Brain microvascular endothelial cell (primary cell): Measurements from ENCODE around the gene TBC1D22B.

ENCODE experiments used
- DNase-seq: peaks from one replicate; pipeline ENCODE4 v3.0.0-alpha.2; 2020
- H3K27ac ChIP-seq: fragments of 250-450 bp; sonication (Bioruptor Pico); 2 replicates; pipeline ENCODE4 v1.5.1; 2020; ENCODE audit warnings: mild to moderate bottlenecking, moderate library complexity
- H3K27me3 ChIP-seq: fragments of 250-450 bp; sonication (Bioruptor Pico); replicated peaks from 2 replicates; pipeline ENCODE4 v1.5.1; 2020; ENCODE audit warnings: mild to moderate bottlenecking
- H3K36me3 ChIP-seq: fragments of 250-450 bp; sonication (Bioruptor Pico); replicated peaks from 2 replicates; pipeline ENCODE4 v1.5.1; 2020; ENCODE audit warnings: mild to moderate bottlenecking
- H3K4me3 ChIP-seq: 2 replicates; pipeline ENCODE4 v1.5.1; 2011; ENCODE audit warnings: low read depth, mild to moderate bottlenecking, control low read depth, low read length, moderate library complexity
- in situ Hi-C: cut with HindIII; loops from 2 replicates; pipeline ENCODE4 v1.10.0; 2017; ENCODE audit warnings: low sequenced_read_pairs, low pct_ligation_motif_present
- TF ChIP-seq, protein P1 (sequence below): IDR thresholded peaks from 2 replicates; pipeline ENCODE4 v1.5.1; 2011; ENCODE audit warnings: low read depth, mild to moderate bottlenecking, moderate library complexity, low read length, control low read depth, inconsistent platforms; ENCODE audit errors: missing control alignments

TBC1D22B gene

DNA sequence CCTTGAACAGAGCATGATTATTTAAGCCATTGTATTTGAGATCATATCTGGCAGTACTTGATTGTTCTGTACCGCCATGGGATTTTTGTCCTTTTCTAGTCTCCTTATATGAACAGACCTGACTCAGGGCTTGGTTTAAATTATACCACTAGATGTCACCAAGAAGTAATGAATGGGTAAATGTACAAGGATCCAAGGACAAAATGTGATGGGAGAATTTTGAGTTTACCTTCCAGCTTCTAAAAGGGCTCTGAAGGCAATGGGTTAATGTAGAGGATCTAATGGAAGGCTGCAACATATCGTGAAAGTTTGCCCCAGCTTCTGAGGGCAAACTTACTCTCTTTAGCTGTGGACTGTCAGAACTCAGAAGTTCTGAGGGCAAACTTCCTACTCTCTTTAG, 108.2 kb downstream of the TBC1D22B start:
- TF ChIP-seq, protein P1, sequence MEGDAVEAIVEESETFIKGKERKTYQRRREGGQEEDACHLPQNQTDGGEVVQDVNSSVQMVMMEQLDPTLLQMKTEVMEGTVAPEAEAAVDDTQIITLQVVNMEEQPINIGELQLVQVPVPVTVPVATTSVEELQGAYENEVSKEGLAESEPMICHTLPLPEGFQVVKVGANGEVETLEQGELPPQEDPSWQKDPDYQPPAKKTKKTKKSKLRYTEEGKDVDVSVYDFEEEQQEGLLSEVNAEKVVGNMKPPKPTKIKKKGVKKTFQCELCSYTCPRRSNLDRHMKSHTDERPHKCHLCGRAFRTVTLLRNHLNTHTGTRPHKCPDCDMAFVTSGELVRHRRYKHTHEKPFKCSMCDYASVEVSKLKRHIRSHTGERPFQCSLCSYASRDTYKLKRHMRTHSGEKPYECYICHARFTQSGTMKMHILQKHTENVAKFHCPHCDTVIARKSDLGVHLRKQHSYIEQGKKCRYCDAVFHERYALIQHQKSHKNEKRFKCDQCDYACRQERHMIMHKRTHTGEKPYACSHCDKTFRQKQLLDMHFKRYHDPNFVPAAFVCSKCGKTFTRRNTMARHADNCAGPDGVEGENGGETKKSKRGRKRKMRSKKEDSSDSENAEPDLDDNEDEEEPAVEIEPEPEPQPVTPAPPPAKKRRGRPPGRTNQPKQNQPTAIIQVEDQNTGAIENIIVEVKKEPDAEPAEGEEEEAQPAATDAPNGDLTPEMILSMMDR: peak; percentile 14
- Histone ChIP-seq H3K4me3 (no peak overlapping the region), H3K27me3 (no peaks in the 10 kb centered on the region), H3K27ac (no peak overlapping the region), H3K36me3 (peaks cover 6% of the 10 kb centered on the region)
- DNase-seq: no peak
- in situ Hi-C loops: no loop called here

DNA sequence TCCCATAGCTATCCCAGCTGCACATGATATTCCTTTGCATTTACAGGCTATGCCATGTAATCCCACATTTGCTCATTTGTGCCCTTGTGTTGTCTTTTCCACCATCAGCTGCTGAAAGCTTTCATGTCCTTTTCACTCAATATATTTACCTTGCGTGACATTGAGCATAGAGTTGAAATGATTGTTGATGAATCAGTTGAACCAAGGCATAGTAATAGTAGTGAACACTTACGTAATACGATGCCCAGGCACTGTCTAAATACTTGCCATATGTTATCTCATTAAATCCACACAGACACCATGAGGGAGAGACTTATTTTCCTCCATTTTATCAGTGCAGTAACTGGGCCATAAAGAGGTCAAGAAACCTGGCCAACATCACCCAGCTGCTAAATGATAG, 109.3 kb downstream of the TBC1D22B start:
- Histone ChIP-seq H3K27me3 (no peaks in the 10 kb centered on the region), H3K4me3 (no peak overlapping the region), H3K36me3 (peaks cover 9% of the 10 kb centered on the region), H3K27ac (no peak overlapping the region)
- in situ Hi-C loops: no loop called here
- TF ChIP-seq, protein P1: no peak
- DNase-seq: no peak

DNA sequence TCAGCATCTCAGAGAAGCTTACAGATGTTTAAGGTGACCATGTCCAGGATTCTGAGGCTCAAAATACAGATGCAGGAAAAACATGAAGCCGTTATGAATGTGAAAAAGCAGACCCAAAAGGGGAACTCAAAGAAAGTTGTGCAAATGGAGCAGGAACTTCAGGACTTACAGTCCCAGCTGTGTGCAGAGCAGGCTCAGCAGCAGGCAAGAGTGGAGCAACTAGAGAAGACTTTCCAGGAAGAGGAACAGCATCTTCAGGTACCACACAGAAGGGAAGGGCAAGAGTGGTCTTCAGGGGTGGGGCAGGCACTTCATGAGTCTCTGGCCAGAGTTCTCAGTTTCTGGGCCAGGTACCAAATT, 111.4 kb downstream of the TBC1D22B start:
- TF ChIP-seq, protein P1: no peak
- H3K36me3 ChIP-seq: peaks cover 9% of the 10 kb centered on the region
- in situ Hi-C loops: no loop called here

DNA sequence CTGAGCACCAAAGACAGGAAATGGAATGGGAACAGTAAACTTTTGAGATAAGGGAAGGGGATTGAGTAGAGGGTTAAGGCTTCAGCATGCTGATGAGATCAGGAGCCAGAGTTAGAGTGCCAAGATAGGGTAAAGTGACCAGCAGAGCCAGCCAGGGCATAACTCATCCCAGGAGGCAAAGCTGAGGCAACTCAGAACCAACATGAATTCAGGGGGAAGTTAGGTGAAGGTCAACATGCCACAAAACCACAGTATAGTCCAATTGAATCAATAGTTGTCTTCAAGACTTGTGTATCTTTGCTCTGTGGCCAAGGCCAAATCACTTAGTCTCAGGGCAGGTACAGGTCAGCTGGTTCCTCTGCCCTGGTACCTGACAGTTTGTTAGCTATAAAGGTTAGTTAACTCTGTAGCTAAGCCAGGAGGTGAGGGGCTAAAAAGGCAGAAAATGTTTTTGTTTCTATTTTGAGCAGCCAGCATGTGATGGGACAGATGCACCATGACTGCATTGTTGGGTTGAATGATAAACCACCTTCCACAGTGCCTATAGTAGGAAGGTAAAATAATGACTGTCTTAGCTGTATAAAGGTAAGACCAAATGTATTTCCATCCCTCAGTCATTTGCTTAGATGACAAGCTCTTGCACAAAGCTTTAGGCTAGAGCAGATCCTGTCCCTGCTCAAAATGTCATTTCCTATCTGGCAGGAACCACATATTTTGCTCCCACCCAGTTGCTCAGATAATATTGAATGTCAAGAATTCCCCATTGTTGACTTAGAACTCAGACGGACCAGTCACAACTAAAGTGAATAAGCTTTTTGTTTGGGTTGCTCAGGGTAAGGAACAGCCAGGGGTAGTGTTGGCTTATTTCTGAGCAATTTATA, 112.0 kb downstream of the TBC1D22B start:
- Histone ChIP-seq H3K27me3 (no peaks in the 10 kb centered on the region), H3K27ac (peak overlapping the region; percentile 5), H3K36me3 (peaks cover 12% of the 10 kb centered on the region), H3K4me3 (no peak overlapping the region)
- TF ChIP-seq, protein P1: no peak
- in situ Hi-C loops: no loop called here
- DNase-seq: peak; percentile 49

More for the DNA sequence above, 111.4 kb downstream of the TBC1D22B start:
- Histone ChIP-seq H3K27me3 (no peaks in the 10 kb centered on the region), H3K27ac (no peak overlapping the region), H3K4me3 (no peak overlapping the region)
- no peak for DNase-seq

DNA sequence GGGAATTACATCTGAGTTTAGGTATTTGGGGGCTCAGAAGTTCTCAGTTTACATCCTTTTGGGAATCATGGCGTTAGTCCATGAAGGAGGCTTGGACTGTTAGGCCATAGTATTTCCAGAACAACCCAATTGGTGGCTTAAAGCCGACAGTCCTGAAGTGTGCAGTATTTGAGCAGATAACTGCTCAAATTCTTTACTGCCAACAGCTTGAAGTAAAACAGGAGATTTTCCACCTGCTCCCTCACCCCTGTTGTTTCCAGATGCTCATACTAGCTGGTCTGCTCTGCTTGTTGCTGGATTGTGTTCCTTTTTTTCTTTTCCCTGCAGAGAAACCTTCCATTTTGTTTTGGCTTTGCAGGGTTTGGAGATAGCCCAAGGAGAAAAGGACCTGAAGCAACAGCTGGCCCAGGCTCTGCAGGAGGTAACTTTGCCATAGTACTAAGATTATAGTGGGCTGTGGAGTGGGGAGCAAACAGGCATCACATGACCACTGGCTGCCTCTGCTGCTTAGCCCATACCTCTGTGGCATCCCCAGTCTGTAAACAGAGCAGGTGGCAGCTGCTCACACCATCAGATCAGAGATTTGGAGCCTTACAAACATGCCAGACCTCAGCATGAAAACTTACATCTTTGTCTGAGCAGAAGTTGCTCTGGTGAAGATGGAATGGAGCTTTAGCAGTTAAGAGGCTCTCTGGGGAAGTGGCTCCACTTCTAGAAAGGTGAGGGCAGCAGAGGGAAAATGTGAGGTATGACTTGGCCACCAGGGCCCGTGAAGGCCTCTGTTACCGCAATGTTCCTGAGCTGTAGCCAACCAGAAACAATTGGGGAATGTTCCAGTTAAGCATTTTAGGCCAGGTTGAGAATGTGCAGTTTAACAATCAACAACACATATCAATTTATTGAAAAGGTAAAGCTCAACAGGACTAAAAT, 113.8 kb downstream of the TBC1D22B start:
- TF ChIP-seq, protein P1: no peak
- peaks cover 21% of the 10 kb centered on the region for H3K36me3 ChIP-seq
- DNase-seq: no peak
- no peak overlapping the region for H3K4me3 ChIP-seq
- H3K27ac ChIP-seq: no peak overlapping the region
- no peaks in the 10 kb centered on the region for H3K27me3 ChIP-seq
- in situ Hi-C loops: no loop called here
